ENCODE data around the gene KANK2.

Gene KANK2

GRCh38 chr19:11210656-11210928 is 13.2 kb upstream of the KANK2 start:
- intact Hi-C loops (cut with micrococcal nuclease), result no loop called here
- Mint-ChIP-seq H3K27me3 (peaks cover 6% of the 10 kb centered on the region), H3K4me3 (no peak overlapping the region), H3K27ac (peak overlapping the region; percentile 28), H3K4me1 (ENCODE audit: low read depth) (peaks cover 12% of the 10 kb centered on the region), H3K9me3 (peaks cover 9% of the 10 kb centered on the region), H3K36me3 (ENCODE audit: low read depth) (peaks cover 8% of the 10 kb centered on the region)

- peak overlapping the region; percentile 28 for H3K27ac Mint-ChIP-seq
- H3K36me3 Mint-ChIP-seq (ENCODE audit: low read depth), result peaks cover 8% of the 10 kb centered on the region
- H3K4me3 Mint-ChIP-seq, result no peak overlapping the region
Measured at GRCh38 chr19:11209839-11210655, 12.7 kb upstream of the KANK2 start.

GRCh38 chr19:11208561-11209471 is 11.5 kb upstream of the KANK2 start:
- Mint-ChIP-seq H3K27me3 (peaks cover 10% of the 10 kb centered on the region), H3K36me3 (ENCODE audit: low read depth) (peaks cover 8% of the 10 kb centered on the region), H3K27ac (no peak overlapping the region), H3K4me3 (no peak overlapping the region), H3K9me3 (peaks cover 9% of the 10 kb centered on the region), H3K4me1 (ENCODE audit: low read depth) (peaks cover 17% of the 10 kb centered on the region)
- intact Hi-C loops (cut with micrococcal nuclease), result no loop called here

More at GRCh38 chr19:11209839-11210655, 12.7 kb upstream of the KANK2 start:
- intact Hi-C loops (cut with micrococcal nuclease), result no loop called here
- Mint-ChIP-seq H3K4me1 (ENCODE audit: low read depth) (peaks cover 12% of the 10 kb centered on the region), H3K9me3 (peaks cover 9% of the 10 kb centered on the region), H3K27me3 (peaks cover 6% of the 10 kb centered on the region)

GRCh38 chr19:11205939-11206570 is 8.7 kb upstream of the KANK2 start:
- Mint-ChIP-seq H3K27me3 (peaks cover 17% of the 10 kb centered on the region), H3K9me3 (peaks cover 9% of the 10 kb centered on the region), H3K27ac (no peak overlapping the region), H3K4me3 (no peak overlapping the region), H3K36me3 (ENCODE audit: low read depth) (peaks cover 8% of the 10 kb centered on the region), H3K4me1 (ENCODE audit: low read depth) (peaks cover 30% of the 10 kb centered on the region)
- intact Hi-C loops (cut with micrococcal nuclease), result no loop called here

- Mint-ChIP-seq H3K9me3 (no peaks in the 10 kb centered on the region), H3K36me3 (ENCODE audit: low read depth) (no peaks in the 10 kb centered on the region), H3K27ac (no peak overlapping the region), H3K27me3 (peaks cover 16% of the 10 kb centered on the region), H3K4me3 (no peak overlapping the region), H3K4me1 (ENCODE audit: low read depth) (peaks cover 19% of the 10 kb centered on the region)
- intact Hi-C loops (cut with micrococcal nuclease), result loop anchor here (5.0 kb wide), 1 partner anchor 168 kb away; no protein-coding TSS in a partner anchor
Measured at GRCh38 chr19:11204943-11205349, 7.6 kb upstream of the KANK2 start.

- Mint-ChIP-seq H3K4me3 (no peak overlapping the region), H3K4me1 (ENCODE audit: low read depth) (peaks cover 18% of the 10 kb centered on the region), H3K27me3 (peaks cover 21% of the 10 kb centered on the region), H3K36me3 (ENCODE audit: low read depth) (no peaks in the 10 kb centered on the region), H3K9me3 (no peaks in the 10 kb centered on the region), H3K27ac (no peak overlapping the region)
- intact Hi-C loops (cut with micrococcal nuclease), result loop anchor here (5.0 kb wide), 1 partner anchor 167 kb away; no protein-coding TSS in a partner anchor
Measured at GRCh38 chr19:11204076-11204602, 6.8 kb upstream of the KANK2 start.

- no peak overlapping the region for H3K27ac Mint-ChIP-seq
- intact Hi-C loops (cut with micrococcal nuclease), result loop anchor here (1.0 to 5.0 kb wide), 2 partner anchors 66 to 166 kb away; no protein-coding TSS in a partner anchor
- peaks cover 18% of the 10 kb centered on the region for H3K4me1 Mint-ChIP-seq (ENCODE audit: low read depth)
Measured at GRCh38 chr19:11203194-11204075, 6.1 kb upstream of the KANK2 start.

GRCh38 chr19:11202488-11203193 is 5.3 kb upstream of the KANK2 start:
- Mint-ChIP-seq H3K27ac (no peak overlapping the region), H3K4me1 (ENCODE audit: low read depth) (peaks cover 18% of the 10 kb centered on the region), H3K27me3 (peaks cover 23% of the 10 kb centered on the region), H3K9me3 (no peaks in the 10 kb centered on the region), H3K36me3 (ENCODE audit: low read depth) (no peaks in the 10 kb centered on the region), H3K4me3 (no peak overlapping the region)
- intact Hi-C loops (cut with micrococcal nuclease), result loop anchor here (1.0 to 5.0 kb wide), 2 partner anchors 65 to 165 kb away; no protein-coding TSS in a partner anchor

More at GRCh38 chr19:11203194-11204075, 6.1 kb upstream of the KANK2 start:
- Mint-ChIP-seq H3K9me3 (no peaks in the 10 kb centered on the region), H3K4me3 (no peak overlapping the region), H3K27me3 (peaks cover 23% of the 10 kb centered on the region), H3K36me3 (ENCODE audit: low read depth) (no peaks in the 10 kb centered on the region)

GRCh38 chr19:11201791-11202190 is 4.4 kb upstream of the KANK2 start:
- Mint-ChIP-seq H3K36me3 (ENCODE audit: low read depth) (no peaks in the 10 kb centered on the region), H3K27me3 (peaks cover 28% of the 10 kb centered on the region), H3K4me1 (ENCODE audit: low read depth) (peaks cover 24% of the 10 kb centered on the region), H3K27ac (no peak overlapping the region), H3K9me3 (no peaks in the 10 kb centered on the region), H3K4me3 (no peak overlapping the region)
- intact Hi-C loops (cut with micrococcal nuclease), result loop anchor here (5.0 kb wide), 1 partner anchor 164 kb away; no protein-coding TSS in a partner anchor

- H3K9me3 Mint-ChIP-seq, result no peaks in the 10 kb centered on the region
- no peak overlapping the region for H3K4me3 Mint-ChIP-seq
- intact Hi-C loops (cut with micrococcal nuclease), result loop anchor here (5.0 kb wide), 1 partner anchor 164 kb away; no protein-coding TSS in a partner anchor
- peaks cover 36% of the 10 kb centered on the region for H3K27me3 Mint-ChIP-seq
- H3K36me3 Mint-ChIP-seq (ENCODE audit: low read depth), result no peaks in the 10 kb centered on the region
- H3K4me1 Mint-ChIP-seq (ENCODE audit: low read depth), result peaks cover 30% of the 10 kb centered on the region
- no peak overlapping the region for H3K27ac Mint-ChIP-seq
Measured at GRCh38 chr19:11200931-11201330, 3.6 kb upstream of the KANK2 start.

GRCh38 chr19:11200015-11200574 is 2.8 kb upstream of the KANK2 start:
- Mint-ChIP-seq H3K36me3 (ENCODE audit: low read depth) (no peaks in the 10 kb centered on the region), H3K4me3 (no peak overlapping the region), H3K27ac (no peak overlapping the region), H3K9me3 (no peaks in the 10 kb centered on the region), H3K4me1 (ENCODE audit: low read depth) (peaks cover 37% of the 10 kb centered on the region), H3K27me3 (peaks cover 39% of the 10 kb centered on the region)
- intact Hi-C loops (cut with micrococcal nuclease), result loop anchor here (5.0 kb wide), 1 partner anchor 163 kb away; no protein-coding TSS in a partner anchor

- peaks cover 36% of the 10 kb centered on the region for H3K27me3 Mint-ChIP-seq
- no peaks in the 10 kb centered on the region for H3K36me3 Mint-ChIP-seq (ENCODE audit: low read depth)
- H3K9me3 Mint-ChIP-seq, result no peaks in the 10 kb centered on the region
- peaks cover 43% of the 10 kb centered on the region for H3K4me1 Mint-ChIP-seq (ENCODE audit: low read depth)
- no peak overlapping the region for H3K27ac Mint-ChIP-seq
- intact Hi-C loops (cut with micrococcal nuclease), result no loop called here
- H3K4me3 Mint-ChIP-seq, result no peak overlapping the region
Measured at GRCh38 chr19:11199517-11199916, 2.2 kb upstream of the KANK2 start.

Measured in dendritic cell treated with granulocyte-macrophage colony-stimulating factor and Interleukin-4, amounts not matched to agents 40 ng/mL and 50 ng/mL, for 4 days (primary cell).